SK-N-SH (cell line): Measurements from ENCODE around the gene ZBTB7A.

ENCODE experiments used
- CTCF ChIP-seq: fragments of 200-600 bp; sonication (generic); IDR thresholded peaks from 2 replicates; pipeline ENCODE4 v1.6.1; 2017; ENCODE audit warnings: antibody characterized with exemption, mild to moderate bottlenecking, moderate library complexity
- EP300 ChIP-seq, 2 experiments: IDR thresholded peaks; 2 replicates each; pipeline versions ENCODE4 v1.4.0 to v1.6.1; 2012; ENCODE audit warnings: borderline replicate concordance in 1 of 2, low read depth in 1 of 2, low read length in 1 of 2
- POLR2AphosphoS5 ChIP-seq: IDR thresholded peaks from 2 replicates; pipeline ENCODE4 v1.6.1; 2012; ENCODE audit warnings: low read depth, low read length
- RFX5 ChIP-seq: IDR thresholded peaks from 2 replicates; pipeline ENCODE4 v1.6.1; 2012; ENCODE audit warnings: mild to moderate bottlenecking, improper control_type of control experiment, low read length
- YY1 ChIP-seq: IDR thresholded peaks from 2 replicates; pipeline ENCODE4 v1.4.0; 2012; ENCODE audit warnings: low read depth, mild to moderate bottlenecking
- ZBTB33 ChIP-seq: IDR thresholded peaks from 2 replicates; pipeline ENCODE4 v1.4.0; 2012; ENCODE audit warnings: low read depth, borderline replicate concordance

GRCh38 chr19:4066176-4066606 is 508 bp downstream of the ZBTB7A start:
- TF ChIP-seq POLR2AphosphoS5 = no peak
- no peak for TF ChIP-seq CTCF
- no peak for TF ChIP-seq YY1
- TF ChIP-seq EP300 (IDR thresholded peaks at IDR 0.05; ENCODE audit: borderline replicate concordance in 1 of 2, low read depth in 1 of 2, low read length in 1 of 2) = no peak
- TF ChIP-seq ZBTB33 = no peak
- TF ChIP-seq RFX5 = no peak
